Measurements from ENCODE around the gene KREMEN1.
"Not testable (repeated sequence)": the region's sequence is repeated elsewhere in the genome, so short reads cannot be mapped to it uniquely, and the experiment has no call there.

The KREMEN1 gene

GRCh38 chr22:29116397-29117123 is 43.7 kb downstream of the KREMEN1 start:
- DNase-seq = no peak
- no peaks in the 10 kb centered on the region for H3K9me3 ChIP-seq
- no peaks in the 10 kb centered on the region for H3K36me3 ChIP-seq
- H3K4me3 ChIP-seq (ENCODE audit: low read depth, low read length) = no peak overlapping the region
- no peaks in the 10 kb centered on the region for H3K4me1 ChIP-seq
- TF ChIP-seq, protein P1, sequence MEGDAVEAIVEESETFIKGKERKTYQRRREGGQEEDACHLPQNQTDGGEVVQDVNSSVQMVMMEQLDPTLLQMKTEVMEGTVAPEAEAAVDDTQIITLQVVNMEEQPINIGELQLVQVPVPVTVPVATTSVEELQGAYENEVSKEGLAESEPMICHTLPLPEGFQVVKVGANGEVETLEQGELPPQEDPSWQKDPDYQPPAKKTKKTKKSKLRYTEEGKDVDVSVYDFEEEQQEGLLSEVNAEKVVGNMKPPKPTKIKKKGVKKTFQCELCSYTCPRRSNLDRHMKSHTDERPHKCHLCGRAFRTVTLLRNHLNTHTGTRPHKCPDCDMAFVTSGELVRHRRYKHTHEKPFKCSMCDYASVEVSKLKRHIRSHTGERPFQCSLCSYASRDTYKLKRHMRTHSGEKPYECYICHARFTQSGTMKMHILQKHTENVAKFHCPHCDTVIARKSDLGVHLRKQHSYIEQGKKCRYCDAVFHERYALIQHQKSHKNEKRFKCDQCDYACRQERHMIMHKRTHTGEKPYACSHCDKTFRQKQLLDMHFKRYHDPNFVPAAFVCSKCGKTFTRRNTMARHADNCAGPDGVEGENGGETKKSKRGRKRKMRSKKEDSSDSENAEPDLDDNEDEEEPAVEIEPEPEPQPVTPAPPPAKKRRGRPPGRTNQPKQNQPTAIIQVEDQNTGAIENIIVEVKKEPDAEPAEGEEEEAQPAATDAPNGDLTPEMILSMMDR (IDR thresholded peaks at IDR 0.05; ENCODE audit: low read depth, low read length) = no peak
- H3K27me3 ChIP-seq = no peaks in the 10 kb centered on the region

DNA sequence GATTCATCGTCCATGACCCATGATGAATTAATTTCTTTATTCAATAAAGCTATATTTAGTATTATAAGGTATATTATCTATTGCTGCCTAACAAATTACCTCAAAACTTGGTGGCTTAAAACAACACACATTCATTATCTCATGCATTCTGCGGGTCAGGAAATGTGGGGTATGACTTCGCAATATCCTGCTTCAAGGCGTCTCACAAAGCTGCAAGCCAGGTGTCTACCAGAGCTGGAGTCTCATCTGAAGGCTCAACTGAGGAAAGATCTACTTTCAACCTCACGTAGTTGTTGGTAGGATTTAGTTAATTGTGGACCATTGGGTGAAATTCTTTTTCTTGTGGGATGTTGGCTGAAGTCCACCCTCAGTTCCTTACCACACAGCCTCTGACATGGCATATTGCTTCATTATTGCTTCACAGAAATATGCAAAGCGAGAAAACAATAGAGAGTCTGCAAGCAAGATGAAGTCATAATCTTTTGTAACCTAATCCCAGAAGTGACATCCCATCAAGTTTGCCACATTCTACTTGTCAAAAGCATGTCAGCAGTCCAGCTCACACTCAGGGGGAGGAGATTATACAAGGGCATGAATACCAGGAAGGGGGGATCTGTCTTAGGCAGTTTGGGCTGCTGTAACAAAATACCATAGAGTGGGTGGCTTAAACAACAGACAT is 45.1 kb downstream of the KREMEN1 start:
- TF ChIP-seq, protein P1 (IDR thresholded peaks at IDR 0.05; ENCODE audit: low read depth, low read length) = no peak
- H3K4me1 ChIP-seq = no peaks in the 10 kb centered on the region
- H3K9me3 ChIP-seq = no peaks in the 10 kb centered on the region
- H3K27me3 ChIP-seq = no peaks in the 10 kb centered on the region
- DNase-seq = no peak
- H3K36me3 ChIP-seq = no peaks in the 10 kb centered on the region
- H3K4me3 ChIP-seq (ENCODE audit: low read depth, low read length) = no peak overlapping the region

- not testable (repeated sequence) for H3K9me3 ChIP-seq; H3K4me1 ChIP-seq; H3K27me3 ChIP-seq; DNase-seq; H3K36me3 ChIP-seq; H3K4me3 ChIP-seq (ENCODE audit: low read depth, low read length)
Measured at GRCh38 chr22:29120098-29120912, 47.5 kb downstream of the KREMEN1 start.

- DNase-seq = no peak
- no peaks in the 10 kb centered on the region for H3K4me1 ChIP-seq
- no peaks in the 10 kb centered on the region for H3K9me3 ChIP-seq
- no peak overlapping the region for H3K4me3 ChIP-seq (ENCODE audit: low read depth, low read length)
- TF ChIP-seq, protein P1 (IDR thresholded peaks at IDR 0.05; ENCODE audit: low read depth, low read length) = no peak
- H3K36me3 ChIP-seq = no peaks in the 10 kb centered on the region
- no peaks in the 10 kb centered on the region for H3K27me3 ChIP-seq
Measured at GRCh38 chr22:29121124-29121523, 48.3 kb downstream of the KREMEN1 start.

DNA sequence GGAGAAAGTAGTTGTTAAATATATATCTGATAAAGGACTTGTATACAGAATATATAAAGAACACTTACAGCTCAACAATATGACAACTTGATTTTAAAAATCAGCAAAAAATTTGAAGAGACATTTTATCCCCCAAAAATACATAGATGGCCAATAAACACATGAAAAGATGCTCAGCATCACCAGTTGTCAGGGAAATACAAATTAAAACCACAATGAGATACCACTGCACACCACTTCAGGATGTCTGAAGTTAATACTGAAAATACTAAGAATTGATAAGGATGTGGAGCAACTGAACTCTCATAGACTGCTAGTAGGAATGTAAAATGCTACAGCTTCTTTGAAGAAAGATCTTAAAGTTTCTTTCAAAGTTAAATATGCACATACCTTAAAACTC is 49.2 kb downstream of the KREMEN1 start:
- no peak overlapping the region for H3K4me3 ChIP-seq (ENCODE audit: low read depth, low read length)
- H3K4me1 ChIP-seq = no peaks in the 10 kb centered on the region
- DNase-seq = no peak
- H3K27me3 ChIP-seq = no peaks in the 10 kb centered on the region
- TF ChIP-seq, protein P1 (IDR thresholded peaks at IDR 0.05; ENCODE audit: low read depth, low read length) = no peak
- no peaks in the 10 kb centered on the region for H3K36me3 ChIP-seq
- H3K9me3 ChIP-seq = no peaks in the 10 kb centered on the region

DNA sequence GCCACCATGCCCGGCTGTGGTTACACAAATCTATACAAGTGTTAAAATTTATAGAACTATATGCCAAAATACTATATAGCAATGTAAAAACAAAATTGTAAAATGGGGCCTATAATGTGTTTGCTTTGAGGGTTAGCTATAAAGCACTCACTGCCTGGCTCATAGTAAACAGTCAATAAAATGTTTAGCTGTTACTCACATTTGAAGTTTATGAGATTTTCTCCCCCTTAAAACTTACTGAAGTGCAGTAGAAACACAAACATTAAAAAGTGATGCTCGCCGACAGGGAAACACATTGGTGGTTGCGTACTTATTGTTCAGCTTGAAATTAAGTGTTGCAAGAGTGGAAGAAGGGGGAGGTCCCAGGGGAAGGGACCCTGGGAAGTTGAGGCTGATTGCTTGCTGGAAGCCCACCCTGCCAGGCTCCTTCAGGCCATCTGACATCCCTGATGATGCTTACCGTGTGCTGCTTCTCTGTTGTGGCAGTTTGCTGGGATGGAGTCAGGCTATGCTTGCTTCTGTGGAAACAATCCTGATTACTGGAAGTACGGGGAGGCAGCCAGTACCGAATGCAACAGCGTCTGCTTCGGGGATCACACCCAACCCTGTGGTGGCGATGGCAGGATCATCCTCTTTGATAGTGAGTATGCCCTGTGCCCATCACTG is 52.1 kb downstream of the KREMEN1 start:
- DNase-seq = no peak
- Histone ChIP-seq H3K27me3 (no peaks in the 10 kb centered on the region), H3K9me3 (no peaks in the 10 kb centered on the region), H3K4me3 (ENCODE audit: low read depth, low read length) (no peak overlapping the region), H3K36me3 (no peaks in the 10 kb centered on the region), H3K4me1 (peaks cover 5% of the 10 kb centered on the region)
- TF ChIP-seq, protein P1 (IDR thresholded peaks at IDR 0.05; ENCODE audit: low read depth, low read length) = no peak

Data from BE2C (cell line).